ENCODE data around the gene CBFA2T3. TPM values are rescaled to one million over a fixed set of nuclear protein-coding genes. Genes with fewer than 3 reads are reported as not detected.

The CBFA2T3 gene
- total and polyA plus RNA-seq, 2 of the 13 experiments (the other 11 are each of a cell fraction or from before 2014, with no cell fraction given) = 0.05 TPM; not detected in 1

DNA sequence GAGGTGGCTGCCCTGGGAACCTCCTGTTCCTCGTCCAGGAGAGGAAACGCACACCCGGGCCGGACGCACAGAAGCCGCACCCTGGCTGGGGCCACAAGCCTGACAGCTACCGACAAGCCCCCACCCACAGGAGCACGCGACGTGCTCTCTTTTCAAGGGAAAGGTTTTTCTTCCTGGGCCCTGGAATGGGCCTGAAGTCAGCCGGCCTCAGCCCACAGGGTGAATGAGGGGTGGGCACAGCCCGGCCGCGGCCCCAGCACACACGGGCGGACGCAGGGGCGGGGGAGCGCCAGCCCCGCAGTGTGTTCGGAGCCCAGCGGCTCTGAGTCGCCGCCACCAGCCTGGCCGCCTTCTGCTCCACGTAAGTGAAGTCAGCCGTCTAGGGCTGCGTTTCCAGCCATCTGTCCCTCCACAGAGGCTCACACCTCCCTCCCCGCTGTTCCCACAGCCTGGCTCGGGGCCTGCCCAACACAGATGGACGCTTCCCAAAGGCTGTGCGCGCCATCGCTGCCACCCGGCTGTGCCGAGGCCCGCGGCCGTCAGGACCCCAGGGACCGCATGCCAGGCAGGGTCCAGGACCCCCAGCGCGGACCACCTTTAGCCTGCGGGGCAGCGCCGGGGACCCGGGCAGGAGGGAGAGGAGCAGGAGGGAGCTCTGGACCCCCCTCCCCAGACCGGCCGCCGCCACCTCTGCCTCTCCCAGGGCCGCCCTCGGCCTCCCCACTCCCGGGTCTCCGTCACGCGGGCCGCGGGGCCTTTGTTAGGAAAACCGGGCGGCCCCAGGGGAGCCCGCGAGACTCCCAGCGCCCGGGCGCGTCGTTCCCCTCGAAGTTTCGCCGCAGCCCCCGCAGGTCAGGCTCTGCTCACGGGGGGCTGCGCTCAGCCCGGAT is 36.8 kb downstream of the CBFA2T3 start:
- no TSS peak for BruUV-seq (replicated peaks)
- peaks cover 19% of the 10 kb centered on the region; the same call in 1 of the 2 replicates for H4K20me1 ChIP-seq (ENCODE audit: insufficient read depth, low read length)
- H3K4me2 ChIP-seq (ENCODE audit: low read depth, low read length) = no peak overlapping the region
- no peak overlapping the region for H3K27ac ChIP-seq (ENCODE audit: extremely low read length, insufficient read depth, low read length)
- FAIRE-seq (no peak), DNase-seq (ENCODE audit: low spot score) (no peak), ATAC-seq (no peak; the same call in 2 of the 3 replicates)
- no peaks in the 10 kb centered on the region for H3K9me3 ChIP-seq (ENCODE audit: low read length)
- H3K27me3 ChIP-seq (ENCODE audit: control insufficient read depth in 1 of 2, insufficient read depth in 2 of 2, low read length in 2 of 2) = peaks cover 61 to 88% of the 10 kb centered on the region in 2 experiments
- no peak overlapping the region for H2AFZ ChIP-seq (ENCODE audit: low read length)
- CTCF ChIA-PET (ENCODE audit: low intra/inter-chr PET ratio, low total read pairs) = no interaction called here
- no peak overlapping the region for H3K9ac ChIP-seq (ENCODE audit: insufficient read depth, low read depth, low read length)
- H3K4me3 ChIP-seq (replicated peaks in 1 of 3; ENCODE audit: insufficient read depth in 1 of 3, low read depth in 2 of 3, low read length in 3 of 3) = no peak overlapping the region; a peak in 1 of 6 replicates
- peaks cover 9% of the 10 kb centered on the region for H3K4me1 ChIP-seq (ENCODE audit: insufficient read depth, low read length)
- intact Hi-C loops (cut with micrococcal nuclease; ENCODE audit: unreplicated experiment) = loop anchor here (5.0 kb wide), 1 partner anchor 227 kb away; no protein-coding TSS in a partner anchor
- H3K79me2 ChIP-seq (ENCODE audit: insufficient read depth, low read length) = no peaks in the 10 kb centered on the region
- 17% methylated on average over 26 of the region's 73 CpGs for WGBS (ENCODE audit: low lambda C conversion rate)
- H3K36me3 ChIP-seq (replicated peaks in 1 of 2; ENCODE audit: control insufficient read depth in 1 of 2, insufficient read depth in 2 of 2, low read length in 2 of 2) = no peaks in the 10 kb centered on the region
- POLR2A ChIA-PET = no interaction called here
- in situ Hi-C loops (cut with HindIII; ENCODE audit: extremely low pct_ligation_motif_present, low pct_unique_long_range_greater_than_20kb) = loop anchor here (5.0 kb wide), 1 partner anchor 227 kb away; no protein-coding TSS in a partner anchor
- TF ChIP-seq, protein P1, sequence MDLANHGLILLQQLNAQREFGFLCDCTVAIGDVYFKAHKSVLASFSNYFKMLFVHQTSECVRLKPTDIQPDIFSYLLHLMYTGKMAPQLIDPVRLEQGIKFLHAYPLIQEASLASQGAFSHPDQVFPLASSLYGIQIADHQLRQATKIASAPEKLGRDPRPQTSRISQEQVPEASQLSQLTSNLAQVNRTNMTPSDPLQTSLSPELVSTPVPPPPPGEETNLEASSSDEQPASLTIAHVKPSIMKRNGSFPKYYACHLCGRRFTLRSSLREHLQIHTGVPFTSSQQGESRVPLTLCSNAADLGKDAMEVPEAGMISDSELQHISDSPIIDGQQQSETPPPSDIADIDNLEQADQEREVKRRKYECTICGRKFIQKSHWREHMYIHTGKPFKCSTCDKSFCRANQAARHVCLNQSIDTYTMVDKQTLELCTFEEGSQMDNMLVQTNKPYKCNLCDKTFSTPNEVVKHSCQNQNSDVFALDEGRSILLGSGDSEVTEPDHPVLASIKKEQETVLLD (CRISPR knock-in tag; IDR thresholded peaks at IDR 0.05; ENCODE audit: low read depth) = no peak
- TF ChIP-seq TBL1XR1 (IDR thresholded peaks at IDR 0.05; ENCODE audit: borderline replicate concordance, low read length, partially characterized antibody) (no peak), PTBP1 (IDR thresholded peaks at IDR 0.05; ENCODE audit: low read depth, low read length, poor library complexity, severe bottlenecking) (no peak), ZNF678 (CRISPR knock-in tag; IDR thresholded peaks at IDR 0.05) (no peak), SNRNP70 (IDR thresholded peaks at IDR 0.05; ENCODE audit: low read depth, low read length) (no peak), GABPB1 (CRISPR knock-in tag; IDR thresholded peaks at IDR 0.05) (no peak), ZNF333 (CRISPR knock-in tag; IDR thresholded peaks at IDR 0.05; ENCODE audit: borderline replicate concordance) (no peak), TCF12 (IDR thresholded peaks at IDR 0.05) (no peak), TCF12 (CRISPR knock-in tag; IDR thresholded peaks at IDR 0.05) (no peak), NRL (CRISPR knock-in tag; IDR thresholded peaks at IDR 0.05; ENCODE audit: borderline replicate concordance) (0 out of 2 replicates have a peak, but pooled peaks have one; percentile 20), SKI (IDR thresholded peaks at IDR 0.05; ENCODE audit: partially characterized antibody) (no peak), ZNF225 (CRISPR knock-in tag; IDR thresholded peaks at IDR 0.05) (no peak)
- TF ChIP-seq, protein P2, sequence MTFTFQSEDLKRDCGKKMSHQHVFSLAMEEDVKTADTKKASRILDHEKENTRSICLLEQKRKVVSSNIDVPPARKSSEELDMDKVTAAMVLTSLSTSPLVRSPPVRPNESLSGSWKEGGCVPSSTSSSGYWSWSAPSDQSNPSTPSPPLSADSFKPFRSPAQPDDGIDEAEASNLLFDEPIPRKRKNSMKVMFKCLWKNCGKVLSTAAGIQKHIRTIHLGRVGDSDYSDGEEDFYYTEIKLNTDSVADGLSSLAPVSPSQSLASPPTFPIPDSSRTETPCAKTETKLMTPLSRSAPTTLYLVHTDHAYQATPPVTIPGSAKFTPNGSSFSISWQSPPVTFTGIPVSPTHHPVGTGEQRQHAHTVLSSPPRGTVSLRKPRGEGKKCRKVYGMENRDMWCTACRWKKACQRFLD (CRISPR knock-in tag; IDR thresholded peaks at IDR 0.05; ENCODE audit: borderline replicate concordance) = no peak
- TF ChIP-seq, protein P3, sequence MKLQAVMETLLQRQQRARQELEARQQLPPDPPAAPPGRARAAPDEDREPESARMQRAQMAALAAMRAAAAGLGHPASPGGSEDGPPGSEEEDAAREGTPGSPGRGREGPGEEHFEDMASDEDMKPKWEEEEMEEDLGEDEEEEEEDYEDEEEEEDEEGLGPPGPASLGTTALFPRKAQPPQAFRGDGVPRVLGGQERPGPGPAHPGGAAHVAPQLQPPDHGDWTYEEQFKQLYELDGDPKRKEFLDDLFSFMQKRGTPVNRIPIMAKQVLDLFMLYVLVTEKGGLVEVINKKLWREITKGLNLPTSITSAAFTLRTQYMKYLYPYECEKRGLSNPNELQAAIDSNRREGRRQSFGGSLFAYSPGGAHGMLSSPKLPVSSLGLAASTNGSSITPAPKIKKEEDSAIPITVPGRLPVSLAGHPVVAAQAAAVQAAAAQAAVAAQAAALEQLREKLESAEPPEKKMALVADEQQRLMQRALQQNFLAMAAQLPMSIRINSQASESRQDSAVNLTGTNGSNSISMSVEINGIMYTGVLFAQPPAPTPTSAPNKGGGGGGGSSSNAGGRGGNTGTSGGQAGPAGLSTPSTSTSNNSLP (IDR thresholded peaks at IDR 0.05; ENCODE audit: low read depth, low read length) = no peak
- TF ChIP-seq, protein P4, sequence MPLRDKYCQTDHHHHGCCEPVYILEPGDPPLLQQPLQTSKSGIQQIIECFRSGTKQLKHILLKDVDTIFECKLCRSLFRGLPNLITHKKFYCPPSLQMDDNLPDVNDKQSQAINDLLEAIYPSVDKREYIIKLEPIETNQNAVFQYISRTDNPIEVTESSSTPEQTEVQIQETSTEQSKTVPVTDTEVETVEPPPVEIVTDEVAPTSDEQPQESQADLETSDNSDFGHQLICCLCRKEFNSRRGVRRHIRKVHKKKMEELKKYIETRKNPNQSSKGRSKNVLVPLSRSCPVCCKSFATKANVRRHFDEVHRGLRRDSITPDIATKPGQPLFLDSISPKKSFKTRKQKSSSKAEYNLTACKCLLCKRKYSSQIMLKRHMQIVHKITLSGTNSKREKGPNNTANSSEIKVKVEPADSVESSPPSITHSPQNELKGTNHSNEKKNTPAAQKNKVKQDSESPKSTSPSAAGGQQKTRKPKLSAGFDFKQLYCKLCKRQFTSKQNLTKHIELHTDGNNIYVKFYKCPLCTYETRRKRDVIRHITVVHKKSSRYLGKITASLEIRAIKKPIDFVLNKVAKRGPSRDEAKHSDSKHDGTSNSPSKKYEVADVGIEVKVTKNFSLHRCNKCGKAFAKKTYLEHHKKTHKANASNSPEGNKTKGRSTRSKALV (CRISPR knock-in tag; IDR thresholded peaks at IDR 0.05) = peak; percentile 72; the same call in 1 of the 2 replicates
- TF ChIP-seq, protein P5, sequence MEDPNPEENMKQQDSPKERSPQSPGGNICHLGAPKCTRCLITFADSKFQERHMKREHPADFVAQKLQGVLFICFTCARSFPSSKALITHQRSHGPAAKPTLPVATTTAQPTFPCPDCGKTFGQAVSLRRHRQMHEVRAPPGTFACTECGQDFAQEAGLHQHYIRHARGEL (CRISPR knock-in tag; IDR thresholded peaks at IDR 0.05) = no peak

All from HepG2 (cell line).